GM12873 (cell line): ENCODE results near the gene FABP6.

Experiments used
- CTCF ChIP-seq: IDR thresholded peaks from 2 replicates; pipeline ENCODE4 v1.5.1; 2012; ENCODE audit warnings: low read depth, mild to moderate bottlenecking, moderate library complexity, low read length, control low read depth; ENCODE audit not compliant: insufficient read depth; ENCODE audit errors: missing control alignments

The FABP6 gene

DNA sequence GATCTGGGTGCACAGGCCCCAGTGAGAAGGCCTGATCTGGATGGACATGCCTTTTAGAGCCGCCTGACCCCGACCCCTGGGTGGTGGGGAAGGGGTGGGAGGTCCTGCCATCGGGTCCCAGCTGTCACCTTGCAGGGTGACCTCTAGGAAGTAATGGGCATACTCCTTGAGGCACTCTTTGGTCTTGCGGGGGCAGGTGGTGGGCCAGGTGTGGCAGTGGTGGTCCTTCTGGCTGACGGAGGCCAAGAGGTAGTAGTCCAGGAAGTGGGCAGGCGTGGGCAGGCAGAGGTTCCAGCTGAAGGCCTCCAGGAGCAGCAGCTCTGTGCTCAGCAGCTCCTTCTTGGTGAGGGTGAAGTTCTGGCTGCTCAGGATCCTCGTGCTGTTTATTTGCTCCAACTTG is 30.0 kb downstream of the FABP6 start:
- TF ChIP-seq CTCF, result no peak

GRCh38 chr5:160260006-160260775 is 30.9 kb downstream of the FABP6 start:
- TF ChIP-seq CTCF, result no peak

DNA sequence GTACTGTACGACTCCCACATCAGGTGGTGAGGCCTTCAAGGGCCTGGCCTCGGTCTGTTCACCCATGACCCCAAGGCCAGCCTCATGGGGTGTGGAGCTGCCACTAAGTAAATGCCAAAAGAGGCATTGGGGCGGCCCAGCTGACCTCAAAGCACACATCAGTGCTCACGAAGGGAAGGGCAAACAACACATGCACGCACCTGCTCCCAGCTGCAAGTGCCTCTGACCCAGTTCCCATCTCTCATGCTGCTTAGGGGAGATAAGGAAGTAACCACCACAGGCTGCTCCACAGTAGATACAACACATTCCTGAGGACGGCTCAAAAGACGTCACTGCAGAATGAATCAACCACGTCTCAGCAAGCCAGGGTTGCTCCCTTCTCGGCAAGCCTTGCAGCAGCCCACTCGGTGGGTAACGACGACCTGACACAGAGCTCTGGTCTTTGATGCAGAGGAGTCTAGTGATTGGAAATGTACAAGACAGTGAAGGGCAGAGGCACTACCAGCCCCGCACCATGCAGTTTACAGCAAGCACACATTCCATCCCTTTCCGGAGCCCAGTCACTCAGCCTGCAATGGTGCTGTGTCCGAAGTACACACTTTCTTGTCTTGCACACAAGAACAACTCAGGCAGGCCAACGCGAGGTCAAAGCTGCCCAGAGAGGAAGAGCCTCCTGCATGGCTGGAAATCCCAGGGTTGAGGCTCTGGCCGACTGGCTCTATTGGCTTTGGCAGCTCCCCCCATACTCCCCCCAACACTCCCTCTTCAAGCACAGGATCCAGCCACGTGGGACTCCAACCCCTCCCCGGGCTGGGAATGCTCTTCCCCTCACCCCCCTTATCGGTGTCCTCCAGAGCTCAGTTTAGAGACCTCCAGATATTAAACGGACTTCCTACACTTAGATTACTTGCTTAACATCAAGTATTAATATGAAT is 31.8 kb downstream of the FABP6 start:
- no peak for TF ChIP-seq CTCF

GRCh38 chr5:160262151-160263074 is 33.1 kb downstream of the FABP6 start:
- TF ChIP-seq CTCF, result no peak

DNA sequence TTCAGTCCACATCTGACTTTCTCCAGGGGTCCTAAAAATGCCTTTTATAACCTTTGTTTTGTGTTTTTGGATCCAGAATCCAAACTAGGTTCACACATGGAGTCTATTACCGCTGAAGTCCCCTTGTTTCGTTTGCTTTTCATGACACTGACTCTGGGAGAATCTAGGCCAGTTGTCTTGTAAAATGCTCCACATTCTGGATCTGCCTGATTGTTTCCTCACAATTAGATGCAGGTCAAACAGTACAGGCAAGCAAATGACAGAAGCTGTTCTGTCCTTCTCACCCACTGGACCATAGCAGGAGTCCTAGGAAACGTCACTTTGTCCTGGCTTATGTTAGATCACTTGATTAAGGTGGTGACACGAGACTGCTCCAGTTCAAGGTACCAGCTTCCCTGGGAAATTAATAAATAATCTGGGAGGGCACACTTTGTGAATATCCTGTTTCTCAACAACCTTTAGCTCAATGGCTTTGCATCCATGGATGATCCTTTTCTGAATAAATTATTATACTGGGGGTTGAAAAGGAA is 34.1 kb downstream of the FABP6 start:
- TF ChIP-seq CTCF, result no peak

GRCh38 chr5:160266044-160266443 is 36.7 kb downstream of the FABP6 start:
- no peak for TF ChIP-seq CTCF
